HepG2 (cell line): ENCODE measurements around the gene TAF1B. TPM values are rescaled to one million over a fixed set of nuclear protein-coding genes. Genes with fewer than 3 reads are reported as not detected.

Source experiments
- ATAC-seq: fragments of 200-7000 bp; cut with Tn5 transposase; 3 replicates; pipeline ENCODE4 v1.9.1; 2020; ENCODE audit warnings: mild to moderate bottlenecking, moderate library complexity
- BruUV-seq: library from RNA; stranded (reverse); fragments of 400-500 nt; replicated peaks from 2 replicates; lab custom pipeline; 2021; lab: Mats Ljungman, UMichigan
- CTCF ChIA-PET: fragments of 300-600 bp; formaldehyde crosslinking; extraction: SDS; loops from one replicate; lab custom pipeline; 2021; ENCODE audit warnings: low total read pairs, inconsistent platforms, low intra/inter-chr PET ratio; lab: Yijun Ruan, JAX
- POLR2A ChIA-PET: fragments of 350-600 bp; sonication (Branson Sonifier 250); formaldehyde crosslinking; loops from one replicate; lab custom pipeline; 2020; ENCODE audit warnings: antibody characterized with exemption, inconsistent platforms; lab: Yijun Ruan, JAX
- DNase-seq: peaks from one replicate; pipeline ENCODE4 v3.0.0-alpha.2; 2015; ENCODE audit warnings: low spot score
- FAIRE-seq: peaks from 3 replicates; lab custom pipeline; 2011; peaks lifted over from hg19 to GRCh38; lab: Jason Lieb, UNC
- H2AFZ ChIP-seq: one replicate; pipeline ENCODE4 v1.6.1; 2011; ENCODE audit warnings: low read length, inconsistent platforms
- H3K27ac ChIP-seq: fragments of 300-600 bp; 3 replicates; pipeline ENCODE4 v1.8.0; 2011; ENCODE audit warnings: mixed run types, mild to moderate bottlenecking, mixed read lengths, low read length, inconsistent platforms; ENCODE audit not compliant: insufficient read depth; ENCODE audit errors: extremely low read length
- H3K27me3 ChIP-seq, 2 experiments: fragments of 200-600 bp in 1 of 2; 2 replicates in 1 of 2; 3 replicates in 1 of 2; pipeline versions ENCODE4 v1.6.0 to v1.8.0; 2011; ENCODE audit warnings: low read length in 2 of 2, mild to moderate bottlenecking in 2 of 2, moderate library complexity in 2 of 2, inconsistent platforms in 1 of 2; ENCODE audit not compliant: insufficient read depth in 2 of 2, control insufficient read depth in 1 of 2
- H3K36me3 ChIP-seq, 2 experiments: fragments of 200-600 bp in 1 of 2; replicated peaks in 1 of 2; 2 replicates in 1 of 2; 3 replicates in 1 of 2; pipeline versions ENCODE4 v1.5.1 to v1.8.0; 2011; ENCODE audit warnings: low read length in 2 of 2, inconsistent platforms in 1 of 2; ENCODE audit not compliant: insufficient read depth in 2 of 2, control insufficient read depth in 1 of 2
- H3K4me1 ChIP-seq: 2 replicates; pipeline ENCODE4 v1.5.1; 2012; ENCODE audit warnings: low read length, inconsistent platforms; ENCODE audit not compliant: insufficient read depth
- H3K4me2 ChIP-seq: 2 replicates; pipeline ENCODE4 v1.6.0; 2011; ENCODE audit warnings: low read depth, low read length, inconsistent platforms
- H3K4me3 ChIP-seq, 3 experiments: fragments of 200-600 bp in 1 of 3; sonication (generic), shearing (Covaris generic) in 1 of 3; replicated peaks in 1 of 3; 2 replicates each; pipeline ENCODE4 v1.5.1; 2011 to 2016; ENCODE audit warnings: low read length in 3 of 3, inconsistent platforms in 2 of 3, low read depth in 2 of 3, mild to moderate bottlenecking in 2 of 3, control low read depth in 1 of 3, mixed read lengths in 1 of 3; ENCODE audit not compliant: insufficient read depth in 1 of 3
- H3K79me2 ChIP-seq: one replicate; pipeline ENCODE4 v1.6.1; 2011; ENCODE audit warnings: low read length, inconsistent platforms; ENCODE audit not compliant: insufficient read depth
- H3K9ac ChIP-seq: 2 replicates; pipeline ENCODE4 v1.6.0; 2011; ENCODE audit warnings: mild to moderate bottlenecking, low read depth, low read length, inconsistent platforms; ENCODE audit not compliant: insufficient read depth
- H3K9me3 ChIP-seq: 2 replicates; pipeline ENCODE4 v1.5.1; 2012; ENCODE audit warnings: mild to moderate bottlenecking, low read length
- H4K20me1 ChIP-seq: 2 replicates; pipeline ENCODE4 v1.6.0; 2011; ENCODE audit warnings: inconsistent platforms, mild to moderate bottlenecking, low read length, moderate library complexity; ENCODE audit not compliant: insufficient read depth
- ELF3 ChIP-seq: IDR thresholded peaks from 2 replicates; pipeline ENCODE4 v1.6.1; 2016; ENCODE audit warnings: missing genetic modification reagents, missing compliant biosample characterization
- GMEB1 ChIP-seq: sonication (generic); formaldehyde crosslinking; IDR thresholded peaks from 2 replicates; pipeline ENCODE4 v1.5.1; 2020; ENCODE audit warnings: missing genetic modification reagents, mild to moderate bottlenecking, borderline replicate concordance
- GTF2F1 ChIP-seq: fragments of 150-350 bp; IDR thresholded peaks from 2 replicates; pipeline ENCODE4 v1.6.1; 2014; ENCODE audit warnings: low read length
- HNRNPLL ChIP-seq: fragments of 200-400 bp; formaldehyde crosslinking; IDR thresholded peaks from 2 replicates; pipeline ENCODE4 v1.6.1; 2017; ENCODE audit warnings: mild to moderate bottlenecking, low read depth, low read length; ENCODE audit not compliant: poor library complexity, severe bottlenecking
- LBX2 ChIP-seq: sonication (generic); formaldehyde crosslinking; IDR thresholded peaks from 2 replicates; pipeline ENCODE4 v1.5.0; 2020; ENCODE audit warnings: missing genetic modification reagents, mild to moderate bottlenecking, borderline replicate concordance
- MED1 ChIP-seq: sonication (generic); formaldehyde crosslinking; IDR thresholded peaks from 2 replicates; pipeline ENCODE4 v1.4.0; 2020; ENCODE audit warnings: missing genetic modification reagents
- SKI ChIP-seq: fragments of 450-650 bp; IDR thresholded peaks from one replicate; pipeline ENCODE4 v1.6.1; 2018; ENCODE audit warnings: mild to moderate bottlenecking; ENCODE audit not compliant: partially characterized antibody
- STAG1 ChIP-seq: sonication (generic); formaldehyde crosslinking; IDR thresholded peaks from 2 replicates; pipeline ENCODE4 v1.4.0; 2020; ENCODE audit warnings: missing genetic modification reagents
- TSC22D2 ChIP-seq: sonication (generic); formaldehyde crosslinking; IDR thresholded peaks from 2 replicates; pipeline ENCODE4 v1.5.1; 2020; ENCODE audit warnings: missing genetic modification reagents, mild to moderate bottlenecking, borderline replicate concordance
- ZBTB2 ChIP-seq: sonication (generic); formaldehyde crosslinking; IDR thresholded peaks from 2 replicates; pipeline ENCODE4 v1.8.0; 2022; ENCODE audit warnings: low read depth, missing genetic modification reagents
- ZKSCAN1 ChIP-seq: fragments of 150-350 bp; IDR thresholded peaks from 2 replicates; pipeline ENCODE4 v1.6.1; 2014; ENCODE audit warnings: low read length
- ZNF33A ChIP-seq: sonication (generic); formaldehyde crosslinking; IDR thresholded peaks from 2 replicates; pipeline ENCODE4 v1.5.1; 2020; ENCODE audit warnings: missing genetic modification reagents, mild to moderate bottlenecking, moderate library complexity, borderline replicate concordance
- ZNF564 ChIP-seq: sonication (generic); formaldehyde crosslinking; IDR thresholded peaks from 2 replicates; pipeline ENCODE4 v1.8.1; 2023; ENCODE audit warnings: mild to moderate bottlenecking, missing genetic modification reagents
- ZNF816 ChIP-seq: sonication (generic); formaldehyde crosslinking; IDR thresholded peaks from 2 replicates; pipeline ENCODE4 v1.8.0; 2022; ENCODE audit warnings: missing genetic modification reagents, mild to moderate bottlenecking, borderline replicate concordance
- ZSCAN20 ChIP-seq: sonication (generic); formaldehyde crosslinking; IDR thresholded peaks from 2 replicates; pipeline ENCODE4 v1.4.0; 2020; ENCODE audit warnings: missing genetic modification reagents, mild to moderate bottlenecking, borderline replicate concordance
- ZSCAN31 ChIP-seq: sonication (generic); formaldehyde crosslinking; IDR thresholded peaks from 2 replicates; pipeline ENCODE4 v1.5.0; 2020; ENCODE audit warnings: low read depth, mild to moderate bottlenecking, missing genetic modification reagents
- WGBS: methylation state at CpG from one replicate; pipeline ENCODE4 v1.1.6; 2017; ENCODE audit warnings: low lambda C conversion rate; 5-methylcytosine and 5-hydroxymethylcytosine counted together
- in situ Hi-C: cut with HindIII; loops from 2 replicates; pipeline ENCODE4 v1.10.0; 2017; ENCODE audit warnings: low pct_unique_long_range_greater_than_20kb; ENCODE audit not compliant: extremely low pct_ligation_motif_present
- intact Hi-C: fragments of 100-400 bp; cut with micrococcal nuclease; formaldehyde crosslinking; loops from one replicate; pipeline ENCODE4 v1.10.0; 2022; ENCODE audit not compliant: unreplicated experiment
- polyA plus RNA-seq, 8 experiments: library from polyadenylated mRNA; depleted of rRNA in 3 of 8; stranded (reverse) in 7 of 8; unstranded in 1 of 8; fragments of >200 nt; fragmentation: Illumina TruSeq in 4 of 8; extraction: Trizol in 4 of 8; gene quantifications; 2 replicates each; pipeline versions ENCODE4 v1.2.1 to v1.2.3, GENCODE V29; 2011 to 2016; ENCODE audit warnings: low read depth in 4 of 8, missing spikeins in 1 of 8, mixed read lengths in 1 of 8; ENCODE audit not compliant: insufficient read depth in 1 of 8
- total RNA-seq, 5 experiments: library from RNA; depleted of rRNA; stranded (reverse); fragments of >200 nt; fragmentation: Illumina TruSeq; extraction: Trizol; gene quantifications; 2 replicates each; pipeline ENCODE4 v1.2.3, GENCODE V29; 2016; ENCODE audit warnings: low read depth in 1 of 5

Gene TAF1B
- total and polyA plus RNA-seq, 2 of the 13 experiments (the other 11 are each of a cell fraction or from before 2014, with no cell fraction given): 13.3 to 27.7 TPM

DNA sequence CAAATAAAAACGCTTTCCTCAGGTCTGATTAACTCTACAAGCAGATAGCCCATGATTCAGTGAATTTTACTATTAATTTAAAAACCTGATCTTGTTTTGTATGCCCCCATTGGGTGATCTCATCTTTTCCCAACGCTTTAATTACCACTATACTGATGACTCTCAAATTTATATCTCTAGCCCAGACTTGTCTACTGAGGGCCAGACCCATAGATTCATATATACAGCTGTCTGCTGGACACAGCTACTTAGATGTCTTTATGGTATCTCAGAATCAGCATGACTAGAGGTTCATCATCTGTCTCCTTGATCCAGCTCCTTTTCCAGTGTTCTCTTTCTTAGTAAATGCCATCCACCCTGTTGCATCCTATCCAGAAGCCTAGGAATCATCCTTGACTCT lies 33.8 kb downstream of the TAF1B start:
- in situ Hi-C loops (no loop called here), intact Hi-C loops (no loop called here)
- Histone ChIP-seq H3K4me1 (peaks cover 7% of the 10 kb centered on the region), H3K36me3 (peaks cover 13 to 65% of the 10 kb centered on the region in 2 experiments), H3K27ac (no peak overlapping the region), H3K4me3 (no peak overlapping the region), H2AFZ (no peak overlapping the region), H3K27me3 (no peaks in the 10 kb centered on the region), H3K4me2 (no peak overlapping the region), H3K9me3 (no peaks in the 10 kb centered on the region), H3K79me2 (no peaks in the 10 kb centered on the region), H3K9ac (no peak overlapping the region), H4K20me1 (no peaks in the 10 kb centered on the region)
- TF ChIP-seq ZNF816 (CRISPR knock-in tag): no peak
- no peak for TF ChIP-seq ZKSCAN1
- no peak for TF ChIP-seq ELF3
- TF ChIP-seq ZSCAN31: no peak
- no peak for TF ChIP-seq LBX2 (CRISPR knock-in tag)
- TF ChIP-seq SKI: no peak
- no peak for TF ChIP-seq GMEB1 (CRISPR knock-in tag)
- TF ChIP-seq GTF2F1: no peak
- no peak for TF ChIP-seq ZBTB2 (CRISPR knock-in tag)
- TF ChIP-seq TSC22D2 (CRISPR knock-in tag): no peak
- no peak for TF ChIP-seq ZNF33A (CRISPR knock-in tag)
- TF ChIP-seq STAG1: no peak
- TF ChIP-seq HNRNPLL: no peak
- no peak for TF ChIP-seq ZNF564 (CRISPR knock-in tag)
- no peak for TF ChIP-seq ZSCAN20 (CRISPR knock-in tag)
- no peak for TF ChIP-seq MED1 (CRISPR knock-in tag)
- no peak for ATAC-seq
- ChIA-PET POLR2A (no interaction called here), CTCF (no interaction called here)
- no TSS peak for BruUV-seq
- FAIRE-seq: no peak
- WGBS: 63% methylated on average over 2 of the region's 2 CpGs
- DNase-seq: no peak
